Activated T-cell treated with anti-CD3 and anti-CD28 coated beads, Interleukin-2, amount 50 U/mL, for 24 hours (primary cell): ENCODE data around the gene CCDC38.
"Not testable (repeated sequence)": the region's sequence is repeated elsewhere in the genome, so short reads cannot be mapped to it uniquely, and the experiment has no call there.

Experiments used
- DNase-seq: peaks from one replicate; pipeline ENCODE4 v3.0.0-alpha.2; 2020
- H3K27ac Mint-ChIP-seq: 2 replicates; pipeline ENCODE4 v1.8.0; 2020; ENCODE audit warnings: mild to moderate bottlenecking, mixed read lengths
- H3K27me3 Mint-ChIP-seq: 2 replicates; pipeline ENCODE4 v1.8.0; 2020; ENCODE audit warnings: mixed read lengths
- H3K36me3 Mint-ChIP-seq: 2 replicates; pipeline ENCODE4 v1.8.0; 2020; ENCODE audit warnings: low read depth, mixed read lengths
- H3K4me1 Mint-ChIP-seq: 2 replicates; pipeline ENCODE4 v1.8.0; 2020; ENCODE audit warnings: low read depth, mixed read lengths
- H3K4me3 Mint-ChIP-seq: 2 replicates; pipeline ENCODE4 v1.8.0; 2020; ENCODE audit warnings: mild to moderate bottlenecking, moderate library complexity, mixed read lengths
- H3K9me3 Mint-ChIP-seq: 2 replicates; pipeline ENCODE4 v1.8.0; 2020; ENCODE audit warnings: mixed read lengths

CCDC38 gene

DNA sequence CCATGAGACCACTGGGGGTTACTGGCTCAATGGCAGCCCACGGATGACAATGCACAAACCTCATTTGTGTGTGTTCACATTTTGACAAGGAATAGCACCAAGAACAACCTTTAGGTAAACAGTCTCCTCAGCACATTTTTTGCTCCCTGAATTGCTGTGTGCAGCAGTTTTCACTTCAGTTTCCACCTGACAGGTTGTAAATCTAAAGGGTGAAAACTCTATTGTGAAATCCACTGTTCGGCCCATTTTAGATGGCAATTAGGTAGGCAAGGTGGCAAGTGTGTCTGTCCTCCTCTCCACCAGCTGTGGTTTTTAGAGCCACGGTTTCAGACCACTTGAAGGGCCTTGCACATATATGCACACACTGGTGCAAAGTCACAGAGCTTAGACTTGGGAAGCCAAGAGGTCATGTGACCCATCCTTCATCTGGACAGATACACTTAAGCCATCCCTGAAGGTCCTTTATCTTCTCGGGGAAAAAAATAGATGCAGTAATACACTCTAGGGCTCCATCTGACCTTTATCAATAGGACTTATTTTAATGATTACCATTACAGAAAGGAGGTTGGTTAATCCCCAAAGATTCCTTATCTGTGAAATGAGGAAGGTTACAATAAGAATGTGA is 30.5 kb upstream of the CCDC38 start:
- no peak overlapping the region for H3K27ac Mint-ChIP-seq
- H3K9me3 Mint-ChIP-seq, result no peaks in the 10 kb centered on the region
- no peaks in the 10 kb centered on the region for H3K4me1 Mint-ChIP-seq
- H3K27me3 Mint-ChIP-seq, result no peaks in the 10 kb centered on the region
- no peak for DNase-seq
- no peak overlapping the region for H3K4me3 Mint-ChIP-seq
- peaks cover 3% of the 10 kb centered on the region for H3K36me3 Mint-ChIP-seq

- H3K36me3 Mint-ChIP-seq, result peaks cover 12% of the 10 kb centered on the region
- H3K4me3 Mint-ChIP-seq, result no peak overlapping the region
- H3K27ac Mint-ChIP-seq, result no peak overlapping the region
- no peaks in the 10 kb centered on the region for H3K9me3 Mint-ChIP-seq
- no peak for DNase-seq
- H3K4me1 Mint-ChIP-seq, result no peaks in the 10 kb centered on the region
- no peaks in the 10 kb centered on the region for H3K27me3 Mint-ChIP-seq
Observed at GRCh38 chr12:95970905-95971304, 28.5 kb upstream of the CCDC38 start.

DNA sequence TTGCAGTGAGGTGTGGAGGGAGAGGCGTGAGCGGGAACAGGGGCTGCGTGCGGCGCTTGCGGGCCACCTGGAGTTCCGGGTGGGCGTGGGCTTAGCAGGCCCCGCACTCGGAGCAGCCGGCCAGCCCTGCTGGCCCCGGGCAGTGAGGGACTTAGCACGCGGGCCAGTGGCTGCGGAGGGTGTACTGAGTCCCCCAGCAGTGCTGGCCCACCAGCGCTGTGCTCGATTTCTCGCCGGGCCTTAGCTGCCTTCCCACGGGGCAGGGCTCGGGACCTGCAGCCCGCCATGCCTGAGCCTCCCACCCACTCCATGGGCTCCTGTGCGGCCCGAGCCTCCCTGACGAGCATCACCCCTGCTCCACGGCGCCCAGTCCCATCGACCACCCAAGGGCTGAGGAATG is 26.7 kb upstream of the CCDC38 start:
- H3K27ac Mint-ChIP-seq, H3K9me3 Mint-ChIP-seq, DNase-seq, H3K4me3 Mint-ChIP-seq, H3K4me1 Mint-ChIP-seq, H3K27me3 Mint-ChIP-seq: not testable (repeated sequence)
- H3K36me3 Mint-ChIP-seq, result peaks cover 12% of the 10 kb centered on the region

GRCh38 chr12:95967301-95967700 is 24.9 kb upstream of the CCDC38 start:
- no peak overlapping the region for H3K27ac Mint-ChIP-seq
- no peak overlapping the region for H3K4me3 Mint-ChIP-seq
- no peak for DNase-seq
- no peaks in the 10 kb centered on the region for H3K27me3 Mint-ChIP-seq
- no peaks in the 10 kb centered on the region for H3K9me3 Mint-ChIP-seq
- H3K36me3 Mint-ChIP-seq, result peaks cover 12% of the 10 kb centered on the region
- H3K4me1 Mint-ChIP-seq, result no peaks in the 10 kb centered on the region

GRCh38 chr12:95966287-95966870 is 24.0 kb upstream of the CCDC38 start:
- Mint-ChIP-seq H3K27me3 (no peaks in the 10 kb centered on the region), H3K27ac (no peak overlapping the region), H3K9me3 (no peaks in the 10 kb centered on the region), H3K4me1 (no peaks in the 10 kb centered on the region), H3K4me3 (no peak overlapping the region), H3K36me3 (peaks cover 12% of the 10 kb centered on the region)
- no peak for DNase-seq

DNA sequence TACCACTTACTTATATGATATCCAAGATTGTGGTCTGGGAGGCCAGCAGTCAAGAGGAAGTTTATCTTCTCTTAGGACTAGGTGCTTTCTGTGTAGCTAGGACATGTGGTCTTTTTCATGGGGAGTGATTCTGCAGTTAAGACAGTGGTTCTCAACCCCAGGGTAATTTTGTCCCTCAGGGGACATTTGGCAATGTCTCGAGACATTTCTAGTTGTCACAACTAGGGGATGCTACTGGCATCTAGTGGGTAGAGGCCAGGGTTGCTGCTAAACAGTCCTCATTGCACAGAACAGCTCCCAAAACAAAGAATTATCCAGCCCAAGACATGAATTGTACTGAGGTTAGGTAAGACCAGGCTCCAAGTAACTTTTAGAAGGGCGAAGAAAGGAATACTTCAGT is 20.7 kb upstream of the CCDC38 start:
- no peak for DNase-seq
- Mint-ChIP-seq H3K4me1 (no peaks in the 10 kb centered on the region), H3K36me3 (peaks cover 10% of the 10 kb centered on the region)

GRCh38 chr12:95962222-95962621 is 19.8 kb upstream of the CCDC38 start:
- Mint-ChIP-seq H3K4me3 (no peak overlapping the region), H3K9me3 (no peaks in the 10 kb centered on the region), H3K27me3 (no peaks in the 10 kb centered on the region), H3K4me1 (no peaks in the 10 kb centered on the region), H3K27ac (no peak overlapping the region), H3K36me3 (peaks cover 9% of the 10 kb centered on the region)
- no peak for DNase-seq

More for the DNA sequence above, 20.7 kb upstream of the CCDC38 start:
- Mint-ChIP-seq H3K27me3 (no peaks in the 10 kb centered on the region), H3K4me3 (no peak overlapping the region), H3K9me3 (no peaks in the 10 kb centered on the region), H3K27ac (no peak overlapping the region)

DNA sequence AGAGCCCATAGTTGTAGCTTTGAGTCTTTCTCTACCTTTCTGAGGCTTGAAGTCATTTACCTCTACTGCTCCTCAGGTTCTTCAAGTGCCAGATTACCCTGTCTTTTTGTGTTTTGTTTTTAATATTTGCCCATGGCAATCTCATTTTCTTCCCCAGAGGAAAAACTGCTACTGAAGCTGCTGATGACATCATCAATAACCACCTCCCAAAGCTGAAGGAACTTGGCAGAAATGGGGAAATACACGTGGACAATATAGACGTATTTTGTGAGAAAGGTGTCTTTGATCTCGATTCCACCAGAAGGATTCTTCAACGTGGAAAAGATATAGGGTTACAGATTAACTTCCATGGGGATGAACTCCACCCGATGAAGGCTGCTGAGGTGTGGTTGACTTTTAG is 17.8 kb upstream of the CCDC38 start:
- Mint-ChIP-seq H3K27ac (no peak overlapping the region), H3K27me3 (no peaks in the 10 kb centered on the region), H3K9me3 (no peaks in the 10 kb centered on the region), H3K36me3 (no peaks in the 10 kb centered on the region), H3K4me3 (no peak overlapping the region), H3K4me1 (no peaks in the 10 kb centered on the region)
- no peak for DNase-seq

DNA sequence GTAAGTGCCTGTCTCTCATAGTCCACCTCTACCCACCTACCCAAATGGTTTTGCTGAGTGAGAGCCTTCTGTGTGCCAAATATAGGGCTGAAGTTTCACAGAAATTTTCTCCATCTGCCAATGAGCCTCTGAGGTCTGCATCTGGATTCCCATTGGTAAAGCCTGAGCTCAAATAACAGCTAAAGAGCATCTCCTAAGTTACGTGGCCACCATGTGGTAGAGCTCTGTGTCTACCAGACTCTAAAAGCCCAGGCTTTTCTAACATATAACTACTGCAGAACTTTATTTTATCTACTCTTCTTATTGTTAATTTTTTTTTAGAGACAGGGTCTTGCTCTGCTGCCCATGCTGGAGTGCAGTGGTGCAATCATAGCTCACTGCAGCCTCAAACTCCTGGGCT is 16.7 kb upstream of the CCDC38 start:
- Mint-ChIP-seq H3K4me1 (no peaks in the 10 kb centered on the region), H3K36me3 (no peaks in the 10 kb centered on the region), H3K27ac (no peak overlapping the region), H3K9me3 (no peaks in the 10 kb centered on the region), H3K4me3 (no peak overlapping the region), H3K27me3 (no peaks in the 10 kb centered on the region)
- DNase-seq, result no peak

DNA sequence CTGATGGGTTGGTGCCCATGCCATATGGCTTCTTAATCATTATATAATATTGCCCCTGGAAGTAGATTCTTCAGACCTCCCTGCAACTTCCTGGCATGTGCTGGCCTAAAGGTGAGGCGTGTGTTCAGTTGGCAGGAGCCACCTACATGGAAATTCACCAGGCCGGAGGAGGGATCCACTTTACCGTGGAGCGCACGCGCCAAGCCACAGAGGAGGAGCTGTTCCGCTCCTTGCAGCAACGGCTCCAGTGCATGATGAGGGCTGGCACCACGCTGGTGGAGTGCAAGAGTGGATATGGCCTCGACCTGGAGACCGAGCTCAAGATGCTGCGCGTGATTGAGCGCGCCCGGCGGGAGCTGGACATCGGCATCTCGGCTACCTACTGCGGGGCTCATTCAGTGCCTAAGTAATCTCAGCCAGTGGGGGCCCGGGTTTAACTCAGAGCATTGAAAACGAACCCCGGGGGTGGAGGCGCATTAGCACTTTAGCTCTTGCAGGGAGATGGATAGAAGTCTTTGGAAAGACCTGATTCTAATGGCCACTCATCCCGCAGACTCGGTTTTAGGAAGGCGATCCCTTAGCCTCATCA is 14.2 kb upstream of the CCDC38 start:
- no peak overlapping the region for H3K4me3 Mint-ChIP-seq
- no peaks in the 10 kb centered on the region for H3K9me3 Mint-ChIP-seq
- no peaks in the 10 kb centered on the region for H3K36me3 Mint-ChIP-seq
- H3K27ac Mint-ChIP-seq, result no peak overlapping the region
- no peak for DNase-seq
- H3K27me3 Mint-ChIP-seq, result no peaks in the 10 kb centered on the region
- no peaks in the 10 kb centered on the region for H3K4me1 Mint-ChIP-seq

DNA sequence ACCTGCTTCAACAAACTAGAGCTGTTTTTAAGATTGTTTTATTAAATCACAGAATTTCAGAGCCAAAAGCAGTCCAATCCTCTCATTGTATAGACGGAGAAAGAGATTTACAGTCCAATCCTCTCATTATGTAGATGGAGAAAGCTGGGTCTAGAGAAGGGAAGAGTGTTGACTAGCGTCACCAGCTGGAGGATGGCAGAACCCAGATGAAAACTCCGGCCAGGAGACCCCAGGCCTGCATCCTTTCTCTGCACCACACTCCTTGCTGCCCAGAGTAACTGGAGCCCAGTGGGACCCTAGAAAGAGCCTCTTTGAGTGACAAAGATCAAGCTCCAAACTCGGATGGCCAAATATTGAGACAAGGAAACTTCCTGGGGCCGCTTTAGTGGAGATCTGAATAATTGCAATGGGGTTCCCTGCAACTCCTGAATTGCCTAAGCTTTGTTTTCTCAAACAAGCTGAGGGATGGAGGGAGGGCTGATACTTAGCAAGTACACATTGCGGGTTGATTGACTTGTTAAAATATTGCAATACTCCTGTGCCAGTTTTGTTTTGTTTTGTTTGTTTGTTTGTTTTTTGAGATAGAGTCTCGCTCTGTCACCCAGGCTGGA is 13.2 kb upstream of the CCDC38 start:
- no peaks in the 10 kb centered on the region for H3K36me3 Mint-ChIP-seq
- H3K9me3 Mint-ChIP-seq, result no peaks in the 10 kb centered on the region
- H3K27ac Mint-ChIP-seq, result no peak overlapping the region
- H3K4me3 Mint-ChIP-seq, result no peak overlapping the region
- H3K4me1 Mint-ChIP-seq, result no peaks in the 10 kb centered on the region
- DNase-seq, result no peak
- H3K27me3 Mint-ChIP-seq, result no peaks in the 10 kb centered on the region

DNA sequence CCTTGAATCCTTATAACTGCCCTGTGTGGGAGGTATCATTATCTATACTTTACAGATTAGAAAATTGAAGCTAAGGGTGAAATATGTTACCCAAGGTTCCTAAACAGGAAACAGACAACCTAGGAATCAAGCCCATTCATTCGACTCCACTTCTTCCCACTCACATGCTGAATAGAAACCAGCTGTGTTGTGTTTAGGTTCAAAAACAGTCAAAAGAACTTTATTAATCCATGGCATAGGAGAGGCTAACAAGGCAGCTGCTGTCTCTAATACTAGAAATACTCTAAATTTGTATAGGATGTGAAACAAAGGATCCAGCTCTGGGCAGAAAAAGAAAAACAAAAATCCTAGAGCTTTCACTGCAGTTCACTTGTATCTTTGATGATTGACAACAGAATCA is 10.6 kb upstream of the CCDC38 start:
- Mint-ChIP-seq H3K4me3 (no peak overlapping the region), H3K36me3 (no peaks in the 10 kb centered on the region), H3K9me3 (no peaks in the 10 kb centered on the region), H3K4me1 (no peaks in the 10 kb centered on the region), H3K27ac (no peak overlapping the region), H3K27me3 (no peaks in the 10 kb centered on the region)
- no peak for DNase-seq

DNA sequence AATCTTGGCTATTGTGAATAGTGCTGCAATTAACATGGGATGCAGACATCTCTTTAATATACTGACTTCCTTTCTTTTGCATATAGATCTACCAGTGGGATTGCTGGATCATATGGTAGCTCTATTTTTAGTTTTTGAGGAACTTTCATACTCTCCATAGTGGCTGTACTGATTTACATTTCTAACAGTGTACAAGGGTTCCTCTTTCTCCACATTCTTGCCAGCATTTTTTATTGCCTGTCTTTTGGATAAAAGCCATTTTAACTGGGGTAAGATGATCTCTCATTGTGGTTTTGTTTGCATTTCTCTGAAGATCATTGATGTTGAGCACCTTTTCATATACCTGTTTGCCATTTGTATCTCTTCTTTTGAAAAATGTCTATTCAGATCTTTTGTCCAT is 9.1 kb upstream of the CCDC38 start:
- no peaks in the 10 kb centered on the region for H3K9me3 Mint-ChIP-seq
- no peaks in the 10 kb centered on the region for H3K36me3 Mint-ChIP-seq
- no peaks in the 10 kb centered on the region for H3K27me3 Mint-ChIP-seq
- no peak overlapping the region for H3K4me3 Mint-ChIP-seq
- DNase-seq, result no peak
- no peaks in the 10 kb centered on the region for H3K4me1 Mint-ChIP-seq
- H3K27ac Mint-ChIP-seq, result no peak overlapping the region

DNA sequence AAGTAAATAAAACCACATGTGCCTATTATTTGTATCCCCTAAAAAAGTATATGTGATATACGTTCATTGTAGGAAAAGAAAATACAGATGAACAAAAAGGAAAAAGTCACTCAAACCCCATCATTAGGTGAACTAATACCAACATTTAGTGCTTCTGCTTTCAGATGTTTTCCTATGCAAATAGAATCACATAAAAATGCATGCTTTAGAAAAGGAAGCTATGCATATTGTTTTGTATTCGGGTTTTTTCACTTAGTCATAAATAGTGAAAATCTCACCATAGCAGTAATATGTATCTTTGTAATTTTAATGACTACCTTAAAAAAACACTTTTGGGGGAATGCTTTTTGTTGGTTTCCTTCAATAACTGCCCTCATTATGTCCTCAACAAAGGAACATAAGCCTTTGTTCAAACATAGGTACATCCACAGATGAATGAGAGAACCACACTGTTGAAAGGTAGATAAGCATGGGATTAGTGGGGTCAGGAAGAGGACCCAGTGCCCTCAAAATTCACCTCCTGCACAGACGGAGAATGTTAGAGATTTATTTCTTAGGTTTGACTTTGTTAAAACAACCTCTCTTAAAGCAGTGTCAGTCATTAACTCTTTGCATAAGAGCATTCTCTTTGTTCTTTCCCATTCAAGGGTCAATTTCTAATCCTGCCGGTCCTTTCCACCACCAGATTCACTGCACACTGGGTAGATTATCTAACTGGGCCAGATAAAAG is 7.2 kb upstream of the CCDC38 start:
- no peaks in the 10 kb centered on the region for H3K27me3 Mint-ChIP-seq
- no peak overlapping the region for H3K4me3 Mint-ChIP-seq
- H3K9me3 Mint-ChIP-seq, result no peaks in the 10 kb centered on the region
- H3K4me1 Mint-ChIP-seq, result no peaks in the 10 kb centered on the region
- H3K27ac Mint-ChIP-seq, result no peak overlapping the region
- H3K36me3 Mint-ChIP-seq, result no peaks in the 10 kb centered on the region
- no peak for DNase-seq
